HG03097 (cell line): Measurements from ENCODE around the gene LBHD2.
"Not testable (repeated sequence)": the region's sequence is repeated elsewhere in the genome, so short reads cannot be mapped to it uniquely, and the experiment has no call there.

Experiments used
- ATAC-seq: cut with Tn5 transposase; IDR thresholded peaks from one replicate; pipeline ENCODE4 v1.9.1; 2021; ENCODE audit not compliant: unreplicated experiment, low FRiP score

The LBHD2 gene

DNA sequence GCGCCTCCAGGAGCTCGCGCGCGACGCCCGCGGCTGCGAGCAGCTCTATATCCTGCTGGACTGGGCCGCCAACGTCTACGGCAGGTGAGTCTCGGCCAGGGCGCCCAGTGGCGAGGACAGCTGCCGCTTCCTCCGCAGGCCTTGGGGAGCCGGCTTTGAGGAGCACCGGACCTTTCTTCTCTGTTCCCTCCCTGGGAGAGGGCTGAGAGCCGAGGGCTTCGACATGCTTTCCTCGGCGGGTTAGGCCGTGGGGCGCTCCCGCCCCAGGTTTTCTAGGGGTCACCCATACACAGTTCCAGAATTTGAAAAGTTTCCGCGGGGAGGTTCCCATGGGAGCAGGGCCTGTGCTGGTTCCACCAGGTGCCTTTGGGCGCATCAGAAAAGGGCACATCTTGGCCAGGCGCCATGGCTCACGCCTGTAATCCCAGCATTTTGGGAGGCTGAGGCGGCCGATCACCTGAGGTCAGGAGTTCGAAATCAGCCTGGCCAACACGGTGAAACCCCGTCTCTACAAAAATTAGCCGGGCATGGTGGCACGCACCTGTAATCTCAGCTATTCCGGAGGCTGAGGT lies 18.8 kb downstream of the LBHD2 start:
- no peak for ATAC-seq

DNA sequence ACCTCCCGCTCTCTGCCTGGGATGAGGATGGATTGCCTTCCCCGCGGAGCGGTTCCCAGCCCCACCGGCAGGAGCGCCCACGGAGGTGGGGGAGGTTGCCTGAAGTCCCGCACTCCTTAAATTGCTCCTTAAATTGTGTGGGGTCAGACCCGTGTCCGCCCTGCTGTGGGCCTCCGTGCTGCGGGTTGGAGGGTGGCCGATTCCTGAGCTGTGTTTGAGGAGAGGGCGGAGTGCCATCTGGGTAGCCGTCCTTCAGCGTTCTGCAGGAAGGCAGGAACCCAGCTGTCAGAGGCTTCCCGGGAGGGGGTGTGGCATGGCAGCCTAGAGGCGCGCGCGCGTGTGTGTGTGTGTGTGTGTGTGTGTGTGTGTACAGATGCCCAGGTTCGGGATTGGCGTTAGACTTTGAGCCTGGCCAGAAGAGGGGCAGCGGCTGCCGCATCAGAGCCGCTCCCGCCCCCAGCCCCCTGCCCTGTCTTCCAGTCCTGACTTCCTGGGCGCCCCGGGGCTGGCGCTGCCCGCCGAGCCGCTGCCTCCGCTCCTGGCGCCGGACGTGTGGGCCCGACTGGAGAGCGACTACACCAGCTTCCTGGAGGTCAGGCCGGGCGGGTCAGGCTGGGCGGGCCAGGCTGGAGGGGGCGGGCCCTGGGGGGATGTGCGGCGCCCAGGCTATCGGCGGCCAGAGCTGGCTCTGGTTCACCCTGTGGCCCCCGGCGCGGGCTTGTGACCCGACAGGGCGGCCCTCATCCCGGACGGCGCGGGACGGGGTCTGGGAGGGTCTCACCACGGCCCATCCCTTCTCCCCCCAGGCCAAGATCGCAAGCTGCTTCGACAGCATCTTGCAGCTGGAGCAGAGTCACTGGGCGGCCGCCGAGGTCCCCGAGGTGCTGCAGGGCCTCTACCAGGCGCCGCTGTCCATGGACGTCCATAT lies 19.7 kb downstream of the LBHD2 start:
- no peak for ATAC-seq

DNA sequence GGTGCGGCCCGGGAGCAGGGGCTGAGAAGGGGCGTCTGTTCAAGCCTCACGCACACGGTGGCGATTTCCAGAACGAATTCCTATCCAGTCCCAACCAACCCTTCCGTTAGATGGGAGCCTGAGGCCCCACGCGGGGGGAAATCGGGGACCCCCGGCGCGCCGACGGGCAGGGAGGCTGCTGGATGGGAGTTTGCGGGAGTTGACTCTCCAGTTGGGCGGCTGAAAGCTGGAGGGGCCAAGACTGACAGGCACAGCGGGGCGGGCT lies 20.3 kb downstream of the LBHD2 start:
- ATAC-seq = no peak

DNA sequence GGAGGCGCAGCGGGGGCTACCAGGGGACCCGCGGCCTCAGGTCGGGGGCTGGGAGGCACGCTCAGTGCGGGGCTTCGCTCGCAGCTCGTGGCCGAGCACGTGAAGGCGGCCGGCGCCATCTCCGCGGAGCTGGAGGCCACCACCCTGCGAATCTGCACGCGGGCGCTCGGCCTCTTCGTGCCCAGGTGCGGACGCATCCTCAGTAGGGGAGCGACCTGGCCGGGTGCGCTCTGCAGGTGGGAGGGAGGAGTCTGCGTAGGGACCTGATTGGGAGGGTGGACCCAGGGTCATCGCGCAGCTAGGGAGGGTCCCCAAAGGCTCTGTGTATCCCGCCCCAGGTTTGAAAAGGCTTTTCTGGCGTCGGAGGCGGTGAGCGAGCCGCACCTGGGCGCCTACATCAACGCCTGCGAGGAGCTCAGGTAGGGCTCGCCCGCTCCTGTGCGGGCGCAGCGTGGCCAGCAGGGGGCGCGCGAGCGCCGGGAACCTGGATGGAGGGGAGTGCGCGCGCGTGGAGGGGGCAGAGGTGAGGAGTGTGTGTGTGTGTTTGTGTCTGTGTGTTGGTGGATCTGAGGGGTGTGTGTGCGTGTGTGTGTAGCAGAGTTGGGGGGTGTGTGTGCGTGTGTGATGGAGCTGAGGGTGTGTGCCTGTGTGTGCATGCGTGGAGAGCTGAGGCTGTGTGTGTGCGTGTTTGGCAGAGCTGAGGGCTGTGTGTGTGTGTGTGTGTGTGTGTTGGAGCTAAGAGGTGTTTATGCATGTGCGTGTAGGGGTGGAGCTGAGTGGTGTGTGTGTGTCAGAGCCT lies 20.8 kb downstream of the LBHD2 start:
- peak; percentile 43 for ATAC-seq

DNA sequence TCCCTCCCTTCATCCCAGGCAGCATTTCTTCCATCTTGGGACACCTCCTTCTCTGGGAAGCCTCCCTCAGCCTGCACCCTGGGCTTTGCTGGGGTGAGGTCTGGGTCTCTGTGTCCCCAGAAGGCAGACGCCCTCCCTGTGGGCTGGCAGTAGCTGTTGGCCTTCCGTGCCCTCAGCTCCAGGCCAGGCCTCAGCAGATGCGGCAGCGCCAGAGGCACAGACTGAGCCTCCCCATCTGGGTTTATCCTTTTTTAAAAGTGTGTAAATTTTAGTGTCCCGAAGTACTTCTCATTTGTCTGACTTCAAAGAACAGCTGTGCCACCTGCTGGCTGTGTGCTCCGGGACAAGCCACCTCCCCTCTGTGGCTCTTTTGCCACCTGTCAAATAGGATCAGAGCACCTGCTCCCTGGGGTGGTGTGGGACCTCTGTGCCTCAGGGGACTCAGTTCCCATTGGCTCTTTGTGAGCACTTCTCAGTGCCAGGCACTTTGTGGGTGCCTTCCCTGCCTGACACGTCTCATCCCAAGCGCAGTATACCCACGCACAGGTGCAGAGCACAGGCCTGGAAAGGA lies 21.7 kb downstream of the LBHD2 start:
- no peak for ATAC-seq

DNA sequence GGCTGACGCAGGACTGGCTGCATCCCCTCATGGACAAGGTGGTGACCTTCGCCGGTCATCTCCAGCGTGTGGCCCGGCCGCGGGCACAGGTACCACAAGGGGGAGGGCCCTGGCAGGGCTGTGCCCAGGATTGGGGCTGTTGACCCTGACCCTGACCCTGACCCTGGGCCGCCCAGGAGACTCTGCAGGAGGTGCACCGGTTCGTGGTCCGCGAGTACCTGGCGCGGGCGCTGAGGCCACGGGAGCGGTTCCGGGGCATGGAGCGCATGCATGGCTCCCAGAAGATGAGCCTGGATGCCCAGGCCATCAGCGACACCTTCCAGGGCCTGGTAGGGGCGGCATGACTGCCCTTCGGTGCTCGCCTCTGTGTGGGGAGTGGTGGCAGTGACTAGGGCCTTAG lies 23.4 kb downstream of the LBHD2 start:
- ATAC-seq = no peak

DNA sequence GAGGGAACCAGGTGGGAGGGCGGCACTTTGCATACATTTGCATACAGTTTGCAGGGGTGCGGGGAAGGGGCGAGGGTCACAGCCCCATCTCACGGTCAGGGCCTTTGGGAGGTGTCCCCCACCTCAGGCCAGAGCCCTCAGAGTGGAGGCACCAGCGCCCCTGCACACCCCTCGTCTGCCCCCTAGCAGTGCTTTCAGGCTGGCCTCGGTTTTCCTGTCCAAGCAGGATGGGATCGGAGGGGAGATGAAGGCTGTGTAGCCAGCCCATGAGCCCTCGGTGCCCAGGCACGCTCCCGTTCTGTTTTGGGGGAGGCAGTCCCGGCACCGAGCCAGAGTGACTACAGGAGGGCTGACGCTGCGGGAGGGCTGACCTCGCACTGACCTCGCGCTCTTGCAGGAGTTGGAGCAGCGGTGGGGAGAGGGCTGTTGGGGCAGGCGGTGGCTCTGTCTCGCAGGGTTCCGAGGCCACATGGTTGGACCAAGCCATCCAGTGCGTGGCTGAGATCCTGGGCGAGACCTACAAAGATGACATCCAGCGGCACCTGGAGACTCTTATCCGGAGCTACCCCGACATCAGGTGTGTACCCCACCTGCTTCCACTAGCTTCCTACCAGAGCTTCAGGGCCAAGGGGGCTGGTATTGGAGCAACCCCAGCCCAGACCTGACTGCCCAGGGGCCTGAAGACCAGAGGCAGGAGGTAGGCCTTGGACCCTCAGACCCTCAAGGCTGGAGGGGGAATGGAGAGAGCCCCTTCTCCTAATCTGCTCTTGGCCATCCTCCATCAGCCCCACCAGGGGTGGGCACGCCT lies 24.1 kb downstream of the LBHD2 start:
- ATAC-seq = no peak

DNA sequence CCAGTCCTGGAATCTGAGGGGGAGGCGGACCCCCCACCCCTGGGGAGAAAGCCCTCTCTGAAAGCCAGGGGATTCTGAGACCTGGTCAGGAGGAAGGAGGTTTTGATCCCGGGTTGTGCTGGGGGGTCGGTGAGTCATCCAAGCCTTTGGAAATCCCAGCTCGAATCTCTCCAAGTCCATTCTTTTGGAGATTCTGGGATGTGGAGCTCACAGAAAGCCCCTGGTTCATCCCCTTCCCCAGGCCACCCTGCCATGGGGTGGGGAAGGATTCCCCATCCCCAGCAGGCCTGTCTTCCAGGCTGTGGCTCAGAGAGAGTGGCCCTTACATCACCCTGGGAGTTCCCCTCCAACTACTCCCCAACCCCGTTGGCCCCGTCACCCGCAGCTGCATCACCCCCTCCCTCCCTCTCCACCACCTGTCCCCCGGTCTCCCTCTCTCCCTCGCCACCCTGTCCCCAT lies 24.8 kb downstream of the LBHD2 start:
- no peak for ATAC-seq

DNA sequence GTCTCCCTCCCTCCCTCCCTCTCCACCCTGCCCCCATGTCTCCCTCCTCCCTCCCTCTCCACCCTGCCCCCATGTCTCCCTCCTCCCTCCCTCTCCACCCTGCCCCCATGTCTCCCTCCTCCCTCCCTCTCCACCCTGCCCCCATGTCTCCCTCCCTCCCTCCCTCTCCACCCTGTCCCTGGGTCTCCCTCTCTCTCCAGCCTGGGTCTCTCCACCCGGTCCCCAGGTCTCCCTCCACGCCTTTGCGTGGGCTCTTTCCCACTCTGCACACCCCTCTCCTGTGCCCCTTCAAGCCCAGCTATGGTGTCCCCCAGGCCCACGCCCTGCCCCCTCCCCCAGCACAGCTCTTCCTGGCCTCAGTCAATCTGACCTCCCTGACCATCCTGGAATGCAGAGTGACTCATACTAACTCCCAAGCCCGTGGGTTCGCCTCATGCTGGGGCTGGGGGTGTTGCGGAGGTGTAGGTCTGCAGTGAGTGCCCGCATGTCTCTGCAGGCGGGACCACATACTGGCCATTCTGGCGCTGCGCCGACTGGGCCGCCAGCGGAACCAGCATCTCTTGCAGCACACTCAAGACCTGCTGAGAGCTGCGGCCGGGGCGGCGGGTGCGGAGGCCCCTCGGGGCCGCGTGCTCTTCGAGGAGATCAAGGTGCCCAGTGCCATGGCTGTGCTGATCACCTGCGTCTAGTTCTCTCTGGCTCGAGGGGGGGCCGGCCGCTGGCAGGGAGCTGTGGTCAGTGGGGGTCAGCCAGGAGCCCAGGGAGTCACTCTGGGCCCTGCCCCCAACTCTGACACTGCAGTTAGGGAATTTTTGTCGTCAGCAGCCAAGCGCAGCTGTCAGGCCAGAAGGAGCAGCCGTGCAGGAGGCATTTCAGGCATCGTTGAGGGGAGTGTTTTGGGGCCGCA lies 25.8 kb downstream of the LBHD2 start:
- ATAC-seq = no peak

DNA sequence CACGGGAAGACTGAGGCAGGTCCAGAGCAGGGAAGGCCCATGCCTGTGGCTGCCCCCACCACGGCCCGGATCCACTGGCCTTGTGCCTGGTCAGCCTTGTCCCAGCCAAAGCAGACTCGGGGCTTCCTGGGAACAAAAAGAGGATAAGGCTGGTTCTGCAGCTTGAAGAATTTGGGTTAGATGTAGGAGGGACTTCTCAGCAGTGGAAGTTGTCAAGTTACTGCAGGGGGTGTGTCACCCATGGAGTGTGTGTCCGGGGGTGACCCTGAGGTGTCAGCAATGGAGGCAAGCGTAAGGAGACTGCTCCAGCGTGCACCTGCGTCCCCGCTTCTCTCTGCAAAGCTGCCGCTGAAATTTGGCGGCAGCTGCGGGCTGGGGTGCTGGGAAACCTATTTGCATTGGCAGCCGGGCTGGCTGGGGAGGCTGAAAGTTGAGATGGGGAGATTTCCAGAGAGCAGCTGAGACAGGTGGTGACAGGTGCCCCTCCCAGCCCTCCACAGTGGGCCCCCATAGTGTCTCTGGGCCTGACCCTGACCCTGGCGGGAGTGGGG lies 26.7 kb downstream of the LBHD2 start:
- ATAC-seq = no peak

DNA sequence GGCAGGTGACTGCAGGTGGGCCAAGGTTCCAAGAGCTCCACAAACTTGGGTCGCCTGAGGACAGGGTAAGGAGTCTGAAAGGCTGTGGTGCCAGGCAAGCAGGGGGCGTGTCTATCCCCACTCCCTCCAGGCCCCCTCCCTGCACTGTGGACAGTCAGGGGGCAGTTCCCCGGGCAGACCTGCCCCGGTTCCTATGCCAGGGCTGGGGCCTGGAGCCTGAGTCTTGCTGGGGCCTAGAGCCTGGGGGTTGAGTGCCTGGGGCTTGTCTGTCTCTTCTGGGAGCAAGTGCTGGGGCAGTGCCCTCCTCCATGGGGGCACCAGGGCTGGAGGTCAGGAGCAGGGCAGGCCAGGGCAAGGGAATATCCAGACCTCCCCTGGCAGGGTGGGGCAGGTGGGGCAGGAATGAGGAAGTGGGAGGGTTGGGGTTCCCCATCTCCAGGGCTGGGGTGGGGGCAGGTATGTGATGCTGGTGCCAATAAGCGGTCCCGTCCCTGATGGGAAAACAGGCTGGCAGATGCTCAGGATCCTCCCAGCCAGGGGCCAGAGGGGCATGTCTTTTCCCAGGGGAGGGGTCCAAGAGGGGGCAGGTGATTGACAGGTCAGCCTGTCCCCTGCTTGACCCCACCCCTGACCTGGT lies 27.3 kb downstream of the LBHD2 start:
- no peak for ATAC-seq

DNA sequence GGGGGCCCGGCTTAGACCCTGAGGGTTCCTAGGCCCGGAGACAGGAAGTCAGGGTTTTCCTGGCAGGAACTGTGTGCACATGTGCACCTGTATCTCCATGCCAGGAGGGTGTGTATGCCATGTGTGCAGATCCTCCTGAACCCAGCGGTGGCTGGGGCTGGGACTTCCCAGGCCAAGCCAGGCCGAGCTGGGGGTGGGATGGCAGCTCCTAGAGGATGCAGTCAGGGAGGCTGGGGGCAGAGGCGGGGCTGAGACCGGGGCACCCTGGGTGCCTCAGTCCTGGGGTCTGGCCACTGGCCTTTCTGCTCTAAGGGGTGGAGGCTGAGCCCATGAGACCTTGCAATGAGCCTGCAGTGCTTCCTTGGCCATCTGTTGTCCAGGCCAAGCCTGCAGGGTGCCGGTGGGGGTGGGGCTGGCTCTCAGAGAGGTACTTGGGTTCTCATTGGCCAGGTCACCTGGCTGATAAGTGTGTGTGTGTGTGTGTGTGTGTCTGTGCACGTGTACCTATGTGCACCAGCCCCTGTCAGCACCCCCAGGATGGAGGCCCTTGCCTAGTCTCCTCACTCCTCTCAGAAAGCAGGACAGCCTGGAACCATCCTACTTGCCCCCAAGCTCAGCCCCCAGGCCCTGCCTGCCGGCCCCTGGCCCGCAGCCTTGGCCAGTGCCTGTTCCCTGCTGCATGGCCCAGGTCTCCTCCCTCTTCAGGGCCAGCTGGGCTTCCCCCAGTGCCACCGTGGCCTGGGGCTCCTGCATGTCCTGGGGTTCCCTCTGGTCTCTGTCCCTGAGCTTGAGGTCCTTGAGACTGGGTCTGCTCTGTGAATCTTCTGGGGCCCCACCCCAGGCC lies 28.6 kb downstream of the LBHD2 start:
- ATAC-seq = no peak

DNA sequence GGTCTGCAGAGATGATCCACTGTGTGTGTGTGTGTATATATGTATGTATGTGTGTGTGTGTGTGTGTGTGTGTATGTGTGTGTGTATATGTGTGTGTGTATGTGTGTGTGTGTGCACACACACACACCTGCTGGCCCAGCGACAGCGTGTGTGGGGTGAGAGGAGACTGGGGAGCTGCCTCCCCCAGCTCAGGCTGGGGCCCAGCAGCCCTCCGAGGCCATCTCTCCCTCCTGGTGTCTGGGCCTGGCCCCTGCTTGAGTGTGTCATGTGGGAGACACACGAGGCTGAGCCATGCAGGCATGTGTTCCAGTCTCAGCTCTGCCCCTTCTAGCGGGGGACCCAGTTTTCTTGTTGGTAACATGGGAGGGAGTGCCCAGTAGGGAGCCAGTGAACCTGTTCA lies 29.3 kb downstream of the LBHD2 start:
- no peak for ATAC-seq

DNA sequence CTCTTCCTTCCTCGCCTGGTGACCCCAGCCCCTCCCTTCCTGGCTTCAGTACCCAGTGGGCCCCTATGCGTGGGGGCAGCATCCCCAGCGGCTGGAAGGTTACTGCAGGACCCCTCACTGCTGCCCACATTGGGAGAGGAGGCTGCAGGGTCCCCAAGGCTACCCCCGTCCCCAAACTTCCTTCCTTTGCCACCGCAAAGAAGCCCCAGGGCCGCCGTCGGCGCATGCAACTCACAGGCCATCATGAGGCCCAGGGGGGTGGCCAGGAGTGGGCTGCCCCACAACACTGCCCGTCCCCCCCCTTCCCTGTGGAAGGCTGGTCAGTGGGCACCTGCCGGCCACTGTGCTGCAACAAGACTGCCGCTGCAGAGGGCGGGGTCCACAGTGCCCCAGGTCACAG lies 29.8 kb downstream of the LBHD2 start:
- no peak for ATAC-seq

DNA sequence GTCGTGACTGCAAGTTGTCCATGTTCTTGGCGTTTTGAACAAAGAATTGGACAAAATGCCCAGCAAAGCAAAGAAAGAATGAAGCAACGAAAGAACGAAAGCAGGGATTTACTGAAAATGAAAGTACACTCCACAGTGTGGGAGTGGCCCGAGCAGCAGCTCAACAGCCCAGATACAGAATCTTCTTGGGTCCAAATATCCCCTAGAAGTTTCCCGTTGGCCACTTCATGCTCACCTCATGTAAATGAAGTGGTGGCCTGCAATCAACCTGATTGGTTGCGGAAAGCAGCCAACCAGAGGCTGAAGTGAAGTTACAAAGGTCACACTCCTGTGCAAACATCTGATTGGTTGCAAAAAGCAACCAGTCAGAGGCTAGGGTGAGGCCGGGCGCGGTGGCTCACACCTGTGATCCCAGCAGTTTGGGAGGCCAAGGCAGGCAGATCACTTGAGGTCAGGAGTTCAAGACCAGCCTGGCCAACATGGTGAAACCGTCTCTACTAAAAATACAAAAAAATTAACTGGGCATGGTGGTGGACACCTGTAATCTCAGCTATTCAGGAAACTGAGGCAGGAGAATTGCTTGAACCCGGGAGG lies 31.2 kb downstream of the LBHD2 start:
- ATAC-seq = not testable (repeated sequence)

DNA sequence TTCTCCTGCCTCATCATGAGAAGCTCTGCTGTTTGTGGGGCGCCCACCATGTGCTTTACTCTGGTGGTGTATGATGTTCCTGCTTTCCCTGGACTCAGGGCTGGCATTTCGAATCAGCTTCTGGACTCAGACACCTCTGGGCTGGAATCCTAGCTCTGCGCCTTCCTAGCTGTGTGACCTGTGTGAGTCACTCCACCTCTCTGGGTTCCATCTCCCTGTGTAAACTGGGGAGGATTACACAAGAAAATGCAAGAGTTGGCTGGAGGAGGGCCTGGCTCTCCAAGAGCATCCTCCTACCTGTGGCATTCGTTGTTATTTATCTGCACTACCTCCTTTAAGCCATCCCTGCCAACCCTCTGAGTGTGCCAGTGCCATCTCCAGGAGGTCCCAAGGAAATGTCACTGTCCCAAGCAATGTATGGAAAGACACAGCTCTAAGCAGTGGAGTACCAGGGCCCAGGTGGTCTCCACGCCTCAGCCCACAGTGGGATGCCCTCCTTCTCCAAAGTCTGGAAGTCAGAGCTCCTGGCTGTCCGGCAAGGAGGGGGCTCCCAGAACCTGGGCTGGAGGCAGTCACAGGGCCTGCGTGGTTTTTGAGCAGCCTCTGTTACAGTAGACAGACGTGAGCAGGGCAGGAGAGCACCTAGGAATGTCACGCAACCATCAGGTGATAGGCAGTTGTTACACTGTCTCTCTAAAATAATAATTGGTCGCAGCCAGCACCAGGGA lies 32.0 kb downstream of the LBHD2 start:
- ATAC-seq = no peak

DNA sequence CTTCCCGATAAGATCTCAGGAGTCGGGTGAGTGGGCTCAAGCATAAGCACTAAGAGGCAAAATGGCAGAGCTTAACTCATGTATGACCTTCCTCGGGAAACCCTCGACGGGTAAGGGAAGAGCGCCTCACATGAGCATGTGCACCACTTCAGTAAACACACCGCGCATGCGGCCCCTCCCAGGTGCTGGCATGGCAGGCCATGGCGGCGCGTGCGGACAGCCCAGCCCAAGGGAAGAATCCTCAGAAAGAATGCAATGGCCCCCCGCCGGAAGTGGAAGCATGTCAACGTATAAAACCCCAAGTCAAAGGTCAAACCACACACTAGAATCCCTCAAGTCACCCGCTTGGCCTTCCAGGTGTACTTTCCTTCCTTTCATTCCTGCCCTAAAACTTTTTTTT lies 32.6 kb downstream of the LBHD2 start:
- ATAC-seq = no peak
